GM23338 (cell line): ENCODE data around the gene PDE10A.

ENCODE experiments used
- CTCF ChIP-seq, 2 experiments: fragments of 200-600 bp in 1 of 2; sonication (generic) in 1 of 2; conservative IDR thresholded peaks; 2 replicates each; pipeline versions ENCODE4 v1.5.1 to v1.6.1; 2016 to 2017; ENCODE audit warnings: antibody characterized with exemption in 2 of 2, low read depth in 2 of 2, mild to moderate bottlenecking in 2 of 2, moderate library complexity in 1 of 2
- EZH2 ChIP-seq: fragments of 200-600 bp; sonication (generic); IDR thresholded peaks from one replicate; pipeline ENCODE4 v1.8.0; 2017; ENCODE audit warnings: antibody characterized with exemption, mild to moderate bottlenecking, low read depth; ENCODE audit not compliant: unreplicated experiment
- EZH2phosphoT487 ChIP-seq: fragments of 200-600 bp; sonication (generic); IDR thresholded peaks from one replicate; pipeline ENCODE4 v1.8.1; 2018; ENCODE audit warnings: antibody characterized with exemption; ENCODE audit not compliant: unreplicated experiment
- REST ChIP-seq: IDR thresholded peaks from one replicate; pipeline ENCODE4 v1.6.1; 2018; ENCODE audit warnings: antibody characterized with exemption; ENCODE audit not compliant: unreplicated experiment

- TF ChIP-seq CTCF (conservative IDR thresholded peaks at IDR 0.05; ENCODE audit: low read depth in 2 of 2) = no peak
- no peak for TF ChIP-seq REST
- TF ChIP-seq EZH2phosphoT487 = no peak
- no peak for TF ChIP-seq EZH2
Observed at GRCh38 chr6:165627366-165627765, 35.7 kb downstream of the PDE10A start.
